NCI-H748 (cell line): ENCODE data around the gene ADIPOR2.
"Not testable (repeated sequence)": the region's sequence is repeated elsewhere in the genome, so short reads cannot be mapped to it uniquely, and the experiment has no call there.

Experiments used
- DNase-seq: peaks from one replicate; lab custom pipeline; 2025; ENCODE audit not compliant: unreplicated experiment; lab: John Stamatoyannopoulos, UW

ADIPOR2 gene

DNA sequence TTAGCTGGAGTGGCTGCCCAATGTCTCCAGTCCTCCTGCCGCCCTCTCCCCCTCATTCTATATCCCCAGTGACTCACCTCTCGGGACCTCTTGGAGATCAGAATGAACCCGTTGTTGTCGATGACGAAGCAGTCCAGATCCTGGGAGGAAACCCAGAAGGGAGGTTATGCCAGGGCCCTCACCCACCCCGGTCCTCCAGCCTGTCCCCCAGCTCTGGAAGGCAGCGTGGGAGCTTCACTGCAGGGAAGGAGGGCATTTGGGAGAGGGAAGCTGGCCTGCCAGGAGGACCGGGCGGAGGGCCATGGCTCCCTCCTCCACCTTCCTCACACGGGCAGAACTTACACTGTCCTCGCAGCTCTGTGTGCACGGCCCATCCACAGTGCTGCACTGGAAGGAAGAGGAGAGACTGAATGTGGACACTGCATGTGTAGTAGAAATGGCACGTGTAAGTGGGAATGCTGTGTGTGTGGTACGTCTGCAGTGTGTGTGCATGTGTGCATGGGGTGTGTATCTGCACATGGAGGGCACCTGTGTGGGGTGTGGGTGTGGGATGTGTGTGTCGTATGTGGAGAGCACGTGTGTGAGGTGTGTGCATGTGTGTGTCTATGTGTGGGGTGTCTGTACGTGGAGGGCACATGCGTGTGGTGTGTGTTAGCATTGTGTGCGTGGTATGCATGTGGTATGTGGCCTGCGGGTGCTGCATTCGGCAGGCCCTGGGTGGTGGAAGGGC lies 119.5 kb downstream of the ADIPOR2 start:
- no peak for DNase-seq

- DNase-seq = no peak
Measured at GRCh38 chr12:1810931-1811280, 120.0 kb downstream of the ADIPOR2 start.

DNA sequence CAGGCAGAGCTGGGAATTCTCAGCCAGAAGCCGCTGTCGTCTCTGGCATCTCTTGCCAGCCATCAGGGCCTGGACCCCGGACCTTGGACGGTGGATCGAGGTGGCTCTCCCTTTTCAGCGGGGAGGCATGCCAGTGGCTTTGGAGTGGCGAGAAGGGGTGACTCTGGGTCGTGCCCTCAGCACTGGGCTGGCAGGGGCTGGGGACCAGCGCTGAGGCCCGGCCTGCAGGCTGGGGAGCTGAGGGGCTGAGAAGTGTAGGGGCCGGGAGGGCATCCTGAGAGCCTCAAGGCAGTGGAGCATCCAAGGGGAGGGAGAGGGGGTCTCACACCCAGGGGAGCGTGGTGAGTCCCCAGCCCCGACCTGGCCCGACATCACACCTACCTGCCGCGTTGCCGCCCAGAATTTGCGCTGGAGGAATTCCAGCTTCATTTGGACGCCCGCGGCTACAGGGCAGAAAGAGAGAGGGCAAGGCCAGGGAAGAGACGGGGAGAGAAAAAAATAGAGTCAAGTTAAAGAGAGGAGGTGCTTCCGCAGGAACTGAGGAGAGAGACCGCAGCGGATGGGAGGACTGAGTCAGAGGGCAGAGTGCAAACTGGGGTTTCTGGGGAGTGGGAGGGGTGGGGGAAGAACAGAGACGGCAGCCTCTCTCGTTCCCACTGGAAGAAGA lies 120.5 kb downstream of the ADIPOR2 start:
- no peak for DNase-seq

- DNase-seq = no peak
Measured at GRCh38 chr12:1811948-1812291, 121.0 kb downstream of the ADIPOR2 start.

DNA sequence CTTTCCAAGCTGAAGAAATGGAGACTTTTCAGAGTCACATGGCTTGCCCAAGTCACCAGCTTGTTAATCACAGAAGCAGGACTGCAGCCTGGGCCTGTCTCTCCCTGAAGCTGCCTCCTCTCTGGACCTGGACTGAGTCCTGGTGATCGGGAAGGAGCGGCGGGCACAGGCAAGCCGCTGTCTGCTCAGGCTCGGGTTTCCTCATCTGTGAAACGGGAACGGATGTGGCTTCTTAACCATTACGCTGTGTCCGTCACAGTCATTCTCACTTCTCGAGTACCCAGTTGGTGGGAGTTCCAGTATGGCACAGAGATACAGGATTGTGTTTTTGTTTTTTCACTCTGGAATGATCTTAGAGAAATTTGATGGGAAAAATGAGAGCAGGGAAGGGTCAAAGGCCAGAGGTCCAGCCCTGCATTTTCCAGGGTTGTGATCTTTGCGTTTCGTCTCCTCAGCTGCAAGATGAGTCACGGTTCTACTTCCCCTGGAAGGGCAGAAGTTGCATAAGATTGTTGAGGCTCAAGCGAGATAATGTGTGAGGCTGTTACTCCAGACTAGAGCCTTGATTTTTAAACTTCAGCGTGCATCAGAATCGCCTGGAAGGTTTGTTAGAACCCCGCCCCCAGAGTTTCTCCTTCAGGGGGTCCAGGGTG lies 121.9 kb downstream of the ADIPOR2 start:
- no peak for DNase-seq

DNA sequence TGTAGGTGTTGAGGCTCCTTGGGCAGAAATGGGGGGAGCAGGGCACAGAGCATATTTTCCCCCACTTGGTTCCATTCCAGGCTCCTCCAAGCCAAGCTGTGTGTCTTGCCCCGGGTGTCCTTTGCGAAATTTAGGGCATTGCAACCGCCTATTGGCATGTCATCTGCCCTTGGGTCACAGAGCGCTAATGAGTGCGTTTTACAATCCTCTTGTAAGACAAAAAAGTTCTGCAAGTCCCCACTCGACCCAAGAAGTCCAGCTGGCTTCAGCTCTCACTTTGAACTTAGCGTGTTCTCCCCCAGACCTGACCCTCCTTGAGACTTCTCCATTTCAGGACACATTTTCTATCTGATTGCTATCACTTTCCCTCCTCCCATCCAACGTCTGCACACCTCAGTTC lies 123.4 kb downstream of the ADIPOR2 start:
- DNase-seq = no peak

DNA sequence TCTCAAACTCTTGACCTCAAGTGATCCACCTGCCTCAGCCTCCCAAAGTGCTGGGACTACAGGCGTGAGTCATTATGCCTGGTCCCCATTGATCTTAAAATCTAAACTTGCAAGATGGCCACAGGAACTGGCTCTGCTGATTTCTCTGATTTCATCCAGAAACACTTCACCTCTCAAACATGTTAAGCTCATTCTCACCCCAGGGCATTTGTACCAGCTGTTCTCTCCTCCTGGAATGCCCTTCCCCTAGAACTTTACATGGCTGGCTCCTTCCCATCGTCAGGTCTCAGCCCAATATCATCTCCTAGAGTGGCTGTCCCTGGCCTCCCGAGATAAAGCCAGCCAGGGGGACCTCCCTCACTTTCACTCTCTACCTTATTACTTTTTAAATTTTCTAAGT lies 124.2 kb downstream of the ADIPOR2 start:
- no peak for DNase-seq

DNA sequence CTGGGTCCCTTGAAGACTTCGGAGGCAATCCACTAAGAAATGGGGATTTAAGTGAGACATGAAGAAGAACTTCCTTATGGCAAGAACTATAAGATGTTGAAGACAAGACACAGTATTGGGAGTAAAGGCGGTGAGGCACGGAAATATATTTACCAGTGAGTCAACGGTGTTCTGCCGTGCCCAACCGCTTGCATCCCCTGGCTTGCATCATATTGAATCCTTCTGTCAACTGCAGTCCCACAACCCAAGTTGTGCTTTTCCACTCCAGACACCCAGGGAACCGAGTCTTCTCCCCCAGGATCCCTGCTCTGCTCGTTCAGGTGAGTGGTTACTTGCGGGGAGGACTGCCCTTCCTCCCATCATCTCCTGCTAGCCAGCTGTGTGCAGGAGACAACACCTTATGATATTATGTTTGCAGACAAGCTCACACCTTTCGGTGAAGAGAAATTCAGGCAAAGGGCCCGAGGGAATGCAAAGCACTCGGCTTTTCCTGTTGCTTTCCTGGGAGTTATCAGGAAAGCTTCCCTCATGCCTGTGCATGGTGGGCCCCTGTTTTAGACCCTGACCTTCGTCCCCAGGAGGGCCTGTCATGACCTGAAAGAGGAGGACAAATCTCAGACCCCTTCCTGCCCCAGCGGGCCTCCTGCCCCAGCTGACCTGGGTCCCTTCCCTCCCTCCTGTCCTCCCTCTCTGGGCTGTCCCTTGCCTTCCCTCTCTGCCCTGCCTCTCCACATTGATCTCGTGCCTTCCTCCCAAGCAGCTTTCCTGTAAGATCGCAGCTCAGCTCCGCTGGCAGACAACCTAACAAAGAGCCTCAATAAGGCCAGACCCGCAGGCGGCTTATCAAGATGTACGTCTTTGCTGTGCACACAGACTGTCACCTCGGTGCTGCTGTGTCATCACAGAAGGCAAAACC lies 125.2 kb downstream of the ADIPOR2 start:
- no peak for DNase-seq

DNA sequence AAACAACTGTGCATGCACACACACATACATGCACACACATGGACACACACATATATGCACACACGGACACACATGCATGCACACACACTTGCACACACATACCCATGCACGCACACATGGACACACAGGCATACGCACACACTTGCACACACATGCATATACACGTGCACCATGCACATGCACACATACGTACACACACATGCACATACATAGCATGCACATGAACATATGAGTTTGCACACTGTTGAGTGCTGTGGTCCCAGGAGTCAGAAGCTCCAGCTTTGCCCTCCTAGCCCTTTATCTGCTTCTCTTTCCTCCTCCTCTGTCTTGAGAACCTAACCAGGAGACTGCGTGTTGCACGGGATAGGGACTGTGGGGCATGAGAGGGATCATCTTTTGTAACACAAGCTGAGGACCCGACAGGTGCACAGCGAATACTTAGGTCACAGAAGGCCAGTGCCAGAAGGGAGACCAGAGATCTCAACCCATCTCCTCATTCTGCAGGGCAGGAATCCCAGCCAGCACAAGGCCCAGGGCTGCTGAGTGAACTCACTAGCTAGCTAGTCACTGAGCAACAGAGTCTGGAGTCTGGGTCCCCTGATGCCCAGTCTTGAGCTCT lies 126.0 kb downstream of the ADIPOR2 start:
- DNase-seq = no peak

DNA sequence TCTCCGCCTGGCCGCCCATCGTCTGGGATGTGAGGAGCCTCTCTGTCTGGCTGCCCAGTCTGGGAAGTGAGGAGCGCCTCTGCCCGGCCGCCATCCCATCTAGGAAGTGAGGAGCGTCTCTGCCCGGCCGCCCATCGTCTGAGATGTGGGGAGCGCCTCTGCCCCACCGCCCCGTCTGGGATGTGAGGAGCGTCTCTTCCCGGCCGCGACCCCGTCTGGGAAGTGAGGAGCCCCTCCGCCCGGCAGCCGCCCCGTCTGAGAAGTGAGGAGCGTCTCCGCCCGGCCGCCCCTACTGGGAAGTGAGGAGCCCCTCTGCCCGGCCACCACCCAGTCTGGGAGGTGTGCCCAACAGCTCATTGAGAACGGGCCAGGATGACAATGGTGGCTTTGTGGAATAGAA lies 127.1 kb downstream of the ADIPOR2 start:
- DNase-seq = not testable (repeated sequence)

DNA sequence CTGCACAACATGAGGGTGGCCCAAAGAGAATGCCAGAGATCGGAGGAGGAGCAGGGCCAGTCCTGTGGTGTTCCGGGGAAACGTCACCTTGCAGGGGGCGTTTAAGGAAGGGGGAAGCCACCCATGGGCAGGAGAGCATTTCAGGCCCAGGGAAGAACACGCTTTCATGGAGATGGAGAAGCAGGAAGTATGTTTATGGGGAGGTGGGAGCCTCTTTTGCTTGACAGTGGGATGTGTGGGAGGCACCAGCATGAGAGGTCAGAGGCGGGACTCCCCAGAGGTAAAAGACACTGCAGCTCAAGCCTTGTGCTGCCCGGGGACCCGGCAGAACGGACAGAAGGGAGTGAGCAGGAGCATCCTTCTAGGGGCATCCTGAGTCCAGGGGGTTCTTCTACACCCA lies 128.2 kb downstream of the ADIPOR2 start:
- no peak for DNase-seq

- DNase-seq = no peak
Measured at GRCh38 chr12:1819571-1819970, 128.7 kb downstream of the ADIPOR2 start.

DNA sequence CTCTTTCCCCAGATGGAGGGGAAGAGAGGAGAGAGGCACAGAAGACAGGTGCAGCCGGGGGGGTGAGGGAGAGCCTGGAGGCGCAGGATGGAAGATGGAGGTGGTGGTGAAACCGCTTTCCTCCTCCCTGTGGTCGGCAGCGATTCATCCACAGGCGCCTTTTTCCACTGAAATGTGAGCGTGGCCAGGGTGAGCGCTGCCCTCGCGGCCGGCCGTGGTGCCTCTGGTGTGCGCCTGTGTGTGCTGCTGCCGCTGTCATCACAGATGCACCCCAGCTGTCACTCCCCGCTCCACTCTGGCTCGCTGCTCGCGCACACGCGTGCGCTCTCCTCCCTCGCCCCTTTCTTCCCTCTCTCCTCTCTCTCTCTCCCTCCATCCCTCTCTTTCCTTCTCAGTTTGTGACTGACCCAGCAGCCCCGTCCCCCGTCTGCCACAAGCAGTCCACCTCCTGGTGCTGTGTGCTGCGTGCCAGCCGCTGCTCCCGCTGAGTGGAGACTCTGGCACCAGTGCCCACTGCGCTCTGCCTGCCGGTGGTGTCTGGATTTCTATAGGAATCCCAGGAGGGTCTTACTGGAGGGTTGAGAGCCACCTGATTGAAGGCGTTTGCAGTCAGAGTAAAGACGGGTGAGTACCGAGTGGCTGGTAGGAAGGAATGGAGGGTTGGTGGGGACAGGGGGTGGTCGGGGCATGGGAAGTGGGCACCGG lies 129.5 kb downstream of the ADIPOR2 start, which contains the start of gene LRTM2:
LRTM2 (plus strand) TSS at position 375 of the 705 bp plus-strand sequence. CDS start 7,584 bp downstream, outside the sequence.
- peak; percentile 5 for DNase-seq

GRCh38 chr12:1820896-1821291 lies 130.0 kb downstream of the ADIPOR2 start:
- no peak for DNase-seq

GRCh38 chr12:1821805-1822204 lies 130.9 kb downstream of the ADIPOR2 start:
- DNase-seq = no peak

- DNase-seq = no peak
Measured at GRCh38 chr12:1822699-1823098, 131.8 kb downstream of the ADIPOR2 start.

- no peak for DNase-seq
Measured at GRCh38 chr12:1823237-1823636, 132.4 kb downstream of the ADIPOR2 start.

- DNase-seq = no peak
Measured at GRCh38 chr12:1825382-1826102, 134.7 kb downstream of the ADIPOR2 start.

DNA sequence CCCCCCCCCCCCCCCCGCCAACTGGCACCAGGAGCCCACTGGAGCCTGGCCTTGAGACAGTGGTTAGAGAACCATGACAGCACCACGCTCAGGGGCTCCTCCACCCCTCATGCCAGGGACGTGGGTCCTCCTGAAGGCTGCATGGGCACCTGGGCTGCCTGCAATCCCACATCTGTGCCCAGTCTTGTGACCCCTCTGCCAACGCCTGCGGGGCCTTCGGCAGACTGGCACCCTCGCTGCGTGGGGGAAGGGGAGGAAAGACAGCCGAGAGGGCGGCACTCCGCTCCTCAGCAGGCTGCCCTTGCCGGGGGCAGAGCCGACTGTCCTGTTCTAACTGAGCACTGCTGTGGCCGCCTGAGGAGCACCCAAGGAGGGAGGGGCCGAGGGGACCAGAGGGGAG lies 135.5 kb downstream of the ADIPOR2 start:
- no peak for DNase-seq
